Activated B cell treated with CpG ODN at 0.5 μM for 24 hours (primary cell): ENCODE measurements around the gene CEP78. TPM values are rescaled to one million over a fixed set of nuclear protein-coding genes. Genes with fewer than 3 reads are reported as not detected.

Experiments used
- ATAC-seq: fragments of 200-7000 bp; cut with Tn5 transposase; one replicate; pipeline ENCODE4 v1.10.0; 2021; ENCODE audit warnings: low read depth, mild to moderate bottlenecking, moderate library complexity
- CTCF ChIA-PET: fragments of 350-600 bp; sonication (Branson Sonifier 250); formaldehyde crosslinking; loops from one replicate; lab custom pipeline; 2021; ENCODE audit warnings: antibody characterized with exemption; lab: Charles Lee
- POLR2A ChIA-PET: fragments of 350-600 bp; sonication (Branson Sonifier 250); formaldehyde crosslinking; loops from one replicate; lab custom pipeline; 2021; ENCODE audit warnings: antibody characterized with exemption; lab: Charles Lee
- DNase-seq: peaks from one replicate; pipeline ENCODE4 v3.0.0; 2022
- H3K27ac Mint-ChIP-seq: one replicate; pipeline ENCODE4 v1.8.0; 2020; ENCODE audit warnings: mixed read lengths
- H3K27me3 Mint-ChIP-seq: one replicate; pipeline ENCODE4 v1.8.0; 2021; ENCODE audit warnings: mixed read lengths
- H3K36me3 Mint-ChIP-seq: one replicate; pipeline ENCODE4 v1.8.0; 2021; ENCODE audit warnings: low read depth, mixed read lengths
- H3K4me1 Mint-ChIP-seq: one replicate; pipeline ENCODE4 v1.8.0; 2021; ENCODE audit warnings: mixed read lengths
- H3K4me3 Mint-ChIP-seq: one replicate; pipeline ENCODE4 v1.8.0; 2020; ENCODE audit warnings: mild to moderate bottlenecking, mixed read lengths
- H3K9me3 Mint-ChIP-seq: one replicate; pipeline ENCODE4 v1.8.0; 2020; ENCODE audit warnings: mixed read lengths
- intact Hi-C: fragments of 100-400 bp; cut with micrococcal nuclease; formaldehyde crosslinking; loops from one replicate; pipeline ENCODE4 v1.15.1; 2024
- total RNA-seq: library from RNA; stranded (reverse); gene quantifications from 2 replicates; pipeline ENCODE4 v1.2.3, GENCODE V29; 2022
- TF ChIP-seq, protein P1 (sequence below): fragments of 200-600 bp; IDR thresholded peaks from one replicate; pipeline ENCODE4 v1.8.0; 2022; ENCODE audit warnings: antibody characterized with exemption, mild to moderate bottlenecking

CEP78 gene
- total RNA-seq, 1 donor from 2014 or later = 18.1 TPM

- Mint-ChIP-seq H3K27me3 (no peaks in the 10 kb centered on the region), H3K4me3 (no peak overlapping the region), H3K36me3 (peaks cover 59% of the 10 kb centered on the region), H3K27ac (no peak overlapping the region), H3K4me1 (no peaks in the 10 kb centered on the region), H3K9me3 (no peaks in the 10 kb centered on the region)
- no peak for DNase-seq
- TF ChIP-seq, protein P1, sequence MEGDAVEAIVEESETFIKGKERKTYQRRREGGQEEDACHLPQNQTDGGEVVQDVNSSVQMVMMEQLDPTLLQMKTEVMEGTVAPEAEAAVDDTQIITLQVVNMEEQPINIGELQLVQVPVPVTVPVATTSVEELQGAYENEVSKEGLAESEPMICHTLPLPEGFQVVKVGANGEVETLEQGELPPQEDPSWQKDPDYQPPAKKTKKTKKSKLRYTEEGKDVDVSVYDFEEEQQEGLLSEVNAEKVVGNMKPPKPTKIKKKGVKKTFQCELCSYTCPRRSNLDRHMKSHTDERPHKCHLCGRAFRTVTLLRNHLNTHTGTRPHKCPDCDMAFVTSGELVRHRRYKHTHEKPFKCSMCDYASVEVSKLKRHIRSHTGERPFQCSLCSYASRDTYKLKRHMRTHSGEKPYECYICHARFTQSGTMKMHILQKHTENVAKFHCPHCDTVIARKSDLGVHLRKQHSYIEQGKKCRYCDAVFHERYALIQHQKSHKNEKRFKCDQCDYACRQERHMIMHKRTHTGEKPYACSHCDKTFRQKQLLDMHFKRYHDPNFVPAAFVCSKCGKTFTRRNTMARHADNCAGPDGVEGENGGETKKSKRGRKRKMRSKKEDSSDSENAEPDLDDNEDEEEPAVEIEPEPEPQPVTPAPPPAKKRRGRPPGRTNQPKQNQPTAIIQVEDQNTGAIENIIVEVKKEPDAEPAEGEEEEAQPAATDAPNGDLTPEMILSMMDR = no peak
- POLR2A ChIA-PET = interaction anchor here (1.0 kb wide), 1 partner anchor 19 kb away, joined by 4 read pairs; the partner anchor contains the start of gene PSAT1
- intact Hi-C loops = no loop called here
- no peak for ATAC-seq
- CTCF ChIA-PET = no interaction called here
Observed at GRCh38 chr9:78314953-78315870, 79.3 kb downstream of the CEP78 start.

GRCh38 chr9:78316166-78316892 lies 80.5 kb downstream of the CEP78 start:
- Mint-ChIP-seq H3K4me1 (no peaks in the 10 kb centered on the region), H3K4me3 (no peak overlapping the region), H3K27me3 (no peaks in the 10 kb centered on the region), H3K36me3 (peaks cover 52% of the 10 kb centered on the region), H3K27ac (no peak overlapping the region), H3K9me3 (no peaks in the 10 kb centered on the region)
- ChIA-PET CTCF (no interaction called here), POLR2A (interaction anchor here (1.0 kb wide), 1 partner anchor 20 kb away, joined by 4 read pairs; the partner anchor contains the start of gene PSAT1)
- ATAC-seq (no peak), DNase-seq (no peak)
- intact Hi-C loops = no loop called here
- TF ChIP-seq, protein P1 = no peak

GRCh38 chr9:78319197-78320029 lies 83.5 kb downstream of the CEP78 start:
- no peaks in the 10 kb centered on the region for H3K27me3 Mint-ChIP-seq
- no peaks in the 10 kb centered on the region for H3K4me1 Mint-ChIP-seq
- H3K27ac Mint-ChIP-seq = no peak overlapping the region
- ATAC-seq = no peak
- H3K4me3 Mint-ChIP-seq = no peak overlapping the region
- ChIA-PET POLR2A (no interaction called here), CTCF (no interaction called here)
- no peak for DNase-seq
- H3K36me3 Mint-ChIP-seq = peaks cover 47% of the 10 kb centered on the region
- TF ChIP-seq, protein P1 = no peak
- H3K9me3 Mint-ChIP-seq = no peaks in the 10 kb centered on the region
- intact Hi-C loops = no loop called here

DNA sequence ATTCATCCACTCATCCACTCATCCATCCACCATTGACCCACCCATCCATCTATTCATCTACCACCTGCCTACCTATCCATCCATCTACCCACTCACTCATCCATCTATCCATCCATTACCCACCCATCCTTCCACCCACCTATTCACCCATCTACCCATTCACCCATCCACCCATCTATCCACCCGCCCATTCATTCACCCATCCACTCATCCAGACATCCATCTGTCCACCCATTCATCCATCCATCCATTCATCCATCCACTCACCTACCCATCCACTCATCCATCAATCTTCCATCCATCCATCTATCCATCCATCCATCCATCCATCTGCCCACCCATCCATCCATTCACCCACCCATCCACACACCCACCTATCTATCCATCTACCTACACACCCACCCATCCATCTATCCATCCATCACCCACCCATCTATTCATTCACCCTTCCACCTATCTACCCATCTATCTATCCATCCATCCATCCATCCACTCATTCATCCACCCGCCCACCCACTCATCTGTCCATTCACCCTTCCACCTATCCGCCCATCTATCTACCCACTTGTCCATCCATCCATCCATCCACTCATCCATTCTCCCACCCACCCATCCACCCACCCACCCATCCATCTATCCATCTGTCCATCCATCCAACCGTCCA lies 84.3 kb downstream of the CEP78 start:
- no peaks in the 10 kb centered on the region for H3K9me3 Mint-ChIP-seq

More for the DNA sequence above, 84.3 kb downstream of the CEP78 start:
- Mint-ChIP-seq H3K36me3 (peaks cover 44% of the 10 kb centered on the region), H3K27ac (no peak overlapping the region), H3K4me1 (no peaks in the 10 kb centered on the region), H3K4me3 (no peak overlapping the region), H3K27me3 (no peaks in the 10 kb centered on the region)
- intact Hi-C loops = no loop called here
- ChIA-PET CTCF (no interaction called here), POLR2A (no interaction called here)
- DNase-seq (no peak), ATAC-seq (no peak)
- TF ChIP-seq, protein P1 = no peak
